AG09319 (cell line): Measurements from ENCODE around the gene BBS9.

Experiments used
- DNase-seq: peaks from one replicate; pipeline ENCODE4 v3.0.0-alpha.2; 2010; ENCODE audit warnings: low read depth; ENCODE audit errors: extremely low read depth
- CTCF ChIP-seq: IDR thresholded peaks from 2 replicates; pipeline ENCODE4 v1.5.1; 2011; ENCODE audit warnings: low read depth, mild to moderate bottlenecking, inconsistent platforms, low read length, moderate library complexity

BBS9 gene

DNA sequence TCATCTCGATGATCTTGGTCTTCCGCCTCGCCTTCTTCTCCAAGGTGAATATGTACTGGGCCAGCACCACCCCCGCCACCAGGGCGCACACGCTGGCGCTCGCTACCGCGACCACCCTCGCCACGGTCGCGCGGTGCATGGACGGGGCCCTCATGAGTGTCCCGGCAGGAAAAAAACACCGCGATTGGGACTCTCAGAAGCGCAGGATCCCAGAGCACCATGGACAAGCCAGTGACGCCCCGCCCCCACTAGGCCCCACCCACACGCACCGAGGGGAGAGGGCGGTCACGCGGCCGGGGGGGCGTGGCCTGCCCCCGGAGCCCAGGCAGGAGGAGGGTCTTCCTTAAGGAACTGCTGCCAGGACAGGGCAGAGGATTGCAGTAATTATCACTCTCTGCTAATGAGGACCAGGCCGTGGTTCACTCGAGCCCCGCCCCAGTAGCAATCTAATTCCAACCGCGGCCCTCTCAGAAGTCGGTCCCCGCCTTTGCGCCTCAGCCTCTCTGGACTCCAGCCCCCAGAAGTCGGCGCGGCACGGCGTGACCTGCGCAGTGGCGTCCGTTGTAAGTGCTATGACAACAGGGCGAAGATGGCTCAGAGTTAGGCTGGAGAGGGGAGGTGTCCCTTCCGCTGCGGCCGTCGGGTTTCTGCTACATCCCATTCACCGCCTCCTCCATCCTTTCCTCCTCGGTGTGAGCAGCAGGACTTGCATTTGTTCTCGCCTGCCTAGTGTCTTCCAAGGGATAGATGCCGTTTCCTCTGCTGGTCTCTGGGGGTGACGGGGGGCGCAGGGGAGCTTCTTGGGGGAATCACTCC is at the start of gene BBS9:
Gene BBS9 (plus strand): TSS at position 575 of the 816 bp plus-strand sequence. CDS start 16,689 bp downstream, outside the sequence.
- no peak; the same call in 1 of the 2 replicates for TF ChIP-seq CTCF
- peak; percentile 86 for DNase-seq

GRCh38 chr7:33079763-33080690 is 49.3 kb upstream of the BBS9 start:
- DNase-seq, result no peak
- no peak for TF ChIP-seq CTCF

DNA sequence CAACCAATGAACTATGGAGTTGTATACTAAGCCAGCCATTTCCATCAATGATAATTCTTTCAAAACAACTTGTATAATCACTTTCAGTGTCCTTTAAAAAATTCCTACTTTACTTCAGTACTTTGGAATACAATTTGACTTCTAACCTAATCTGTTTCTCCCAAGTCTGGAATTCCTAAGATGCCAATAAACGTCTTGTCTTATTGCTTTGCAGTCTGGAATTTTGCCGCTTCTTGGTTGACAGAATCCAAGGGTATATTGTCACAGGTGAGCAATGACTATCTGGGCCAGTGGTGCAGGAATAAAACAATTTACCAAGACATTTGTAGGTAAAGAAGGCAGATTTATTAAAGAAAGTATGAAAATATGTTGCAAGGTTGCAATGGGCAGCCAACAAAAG is 42.0 kb upstream of the BBS9 start:
- no peak for TF ChIP-seq CTCF
- DNase-seq, result no peak

DNA sequence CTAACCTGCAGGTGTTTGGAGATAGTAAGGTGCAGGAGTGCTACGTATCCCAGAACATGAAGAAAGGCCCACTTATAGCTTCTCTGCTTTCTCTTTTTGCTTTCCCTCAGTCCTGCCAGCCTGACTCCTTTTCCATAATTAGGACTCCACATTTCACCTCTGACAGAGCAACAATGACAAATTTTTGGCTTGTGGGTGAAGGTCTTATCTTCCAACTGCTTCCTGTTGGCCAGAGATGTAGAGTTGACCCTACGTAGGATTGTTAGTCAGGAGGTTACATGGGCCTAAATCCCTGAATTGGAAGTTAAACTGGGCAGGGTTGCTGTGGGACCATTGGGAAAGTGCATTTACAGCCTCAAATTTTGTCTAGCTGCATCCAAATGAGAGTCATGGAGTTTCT is 41.5 kb upstream of the BBS9 start:
- DNase-seq, result no peak
- TF ChIP-seq CTCF, result no peak

- no peak for DNase-seq
- no peak for TF ChIP-seq CTCF
Measured at GRCh38 chr7:33089142-33089541, 40.2 kb upstream of the BBS9 start.

- no peak for TF ChIP-seq CTCF
- no peak for DNase-seq
Measured at GRCh38 chr7:33091111-33091531, 38.2 kb upstream of the BBS9 start.
